Left lobe of liver (tissue), 2 donors: ENCODE data around the gene MTHFD2L. TPM values are rescaled to one million over a fixed set of nuclear protein-coding genes. Genes with fewer than 3 reads are reported as not detected.

Experiments
- ATAC-seq: fragments of 200-7000 bp; cut with Tn5 transposase; one replicate; pipeline ENCODE4 v1.9.1; 2020; ENCODE audit warnings: mild to moderate bottlenecking, moderate library complexity
- DNase-seq: peaks from one replicate; pipeline ENCODE4 v3.0.0-alpha.2; 2020; ENCODE audit warnings: low spot score
- total RNA-seq: library from RNA; stranded (reverse); gene quantifications from one replicate; pipeline ENCODE4 v1.2.1, GENCODE V29; 2021
- donor health status: DM: no; HTN: no; CAD: no; lungs with moderate emphysema.
- donor health status: DM: no; HTN: yes; CAD: no.

Gene MTHFD2L
- total RNA-seq, 1 donor from 2014 or later: 21.0 TPM

GRCh38 chr4:74294681-74295080 lies 136.8 kb downstream of the MTHFD2L start:
- DNase-seq: no peak
- no peak for ATAC-seq

GRCh38 chr4:74297539-74297938 lies 139.6 kb downstream of the MTHFD2L start:
- DNase-seq (no peak), ATAC-seq (no peak)

GRCh38 chr4:74304095-74304625 lies 146.2 kb downstream of the MTHFD2L start:
- no peak for ATAC-seq
- no peak for DNase-seq

GRCh38 chr4:74305000-74305399 lies 147.1 kb downstream of the MTHFD2L start:
- DNase-seq (no peak), ATAC-seq (no peak)

- DNase-seq (no peak), ATAC-seq (no peak)
Measured at GRCh38 chr4:74307170-74307569, 149.3 kb downstream of the MTHFD2L start.

GRCh38 chr4:74308215-74308614 lies 150.3 kb downstream of the MTHFD2L start, which contains the start of gene EPGN:
EPGN (plus strand) TSS chr4:74308470; CDS start chr4:74308534, 64 bp downstream.
- ATAC-seq (no peak), DNase-seq (no peak)

GRCh38 chr4:74309223-74309622 lies 151.3 kb downstream of the MTHFD2L start:
- ATAC-seq: no peak

GRCh38 chr4:74311696-74312313 lies 153.9 kb downstream of the MTHFD2L start:
- ATAC-seq: peak; percentile 75
- DNase-seq: no peak

More at GRCh38 chr4:74309223-74309622, 151.3 kb downstream of the MTHFD2L start:
- no peak for DNase-seq

- ATAC-seq (no peak), DNase-seq (no peak)
Measured at GRCh38 chr4:74314329-74314728, 156.4 kb downstream of the MTHFD2L start.

GRCh38 chr4:74314944-74315343 lies 157.0 kb downstream of the MTHFD2L start:
- no peak for DNase-seq
- ATAC-seq: no peak

GRCh38 chr4:74315376-74315775 lies 157.5 kb downstream of the MTHFD2L start:
- DNase-seq (no peak), ATAC-seq (no peak)

- ATAC-seq (no peak), DNase-seq (no peak)
Measured at GRCh38 chr4:74316397-74316796, 158.5 kb downstream of the MTHFD2L start.

GRCh38 chr4:74317616-74318246 lies 159.8 kb downstream of the MTHFD2L start:
- no peak for ATAC-seq
- no peak for DNase-seq

- ATAC-seq: no peak
- no peak for DNase-seq
Measured at GRCh38 chr4:74318276-74318675, 160.4 kb downstream of the MTHFD2L start.

- no peak for ATAC-seq
- DNase-seq: no peak
Measured at GRCh38 chr4:74319470-74319869, 161.6 kb downstream of the MTHFD2L start.

GRCh38 chr4:74320559-74321118 lies 162.7 kb downstream of the MTHFD2L start:
- DNase-seq: no peak
- peak; percentile 60 for ATAC-seq

GRCh38 chr4:74322301-74322700 lies 164.4 kb downstream of the MTHFD2L start:
- ATAC-seq: no peak

GRCh38 chr4:74323663-74324062 lies 165.7 kb downstream of the MTHFD2L start:
- ATAC-seq: no peak

More at GRCh38 chr4:74322301-74322700, 164.4 kb downstream of the MTHFD2L start:
- DNase-seq: no peak

GRCh38 chr4:74324262-74324661 lies 166.3 kb downstream of the MTHFD2L start:
- no peak for ATAC-seq
- DNase-seq: no peak

More at GRCh38 chr4:74323663-74324062, 165.7 kb downstream of the MTHFD2L start:
- no peak for DNase-seq

- ATAC-seq (no peak), DNase-seq (no peak)
Measured at GRCh38 chr4:74325886-74326285, 168.0 kb downstream of the MTHFD2L start.

GRCh38 chr4:74327762-74328161 lies 169.8 kb downstream of the MTHFD2L start:
- ATAC-seq: no peak
- no peak for DNase-seq

GRCh38 chr4:74328501-74328900 lies 170.6 kb downstream of the MTHFD2L start:
- ATAC-seq (no peak), DNase-seq (no peak)
